SK-N-SH (cell line): ENCODE measurements around the gene ATN1. TPM values are rescaled to one million over a fixed set of nuclear protein-coding genes. Genes with fewer than 3 reads are reported as not detected.

Experiments
- CTCF ChIA-PET: fragments of 300-600, 350-600 bp; formaldehyde crosslinking; extraction: SDS; loops from one replicate; lab custom pipeline; 2021; lab: Yijun Ruan, JAX
- POLR2A ChIA-PET: fragments of 350-600 bp; sonication (Branson Sonifier 250); formaldehyde crosslinking; extraction: SDS; loops from one replicate; lab custom pipeline; 2020; ENCODE audit warnings: antibody characterized with exemption, inconsistent platforms; lab: Yijun Ruan, JAX
- DNase-seq: peaks from one replicate; pipeline ENCODE4 v3.0.0; 2012
- H2AFZ ChIP-seq: fragments of 200-600 bp; sonication (generic); 2 replicates; pipeline ENCODE4 v1.8.1; 2016; ENCODE audit warnings: antibody characterized with exemption, mild to moderate bottlenecking, low read depth
- H3F3A ChIP-seq: fragments of 200-600 bp; sonication (generic); replicated peaks from 2 replicates; pipeline ENCODE3; 2016; ENCODE audit warnings: antibody characterized with exemption, mild to moderate bottlenecking; ENCODE audit not compliant: insufficient read depth
- H3K27ac ChIP-seq, 2 experiments: fragments of 200-500 bp in 1 of 2; fragments of 200-600 bp in 1 of 2; sonication (Bioruptor generic) in 1 of 2; sonication (generic), shearing (Covaris generic) in 1 of 2; 2 replicates each; pipeline versions ENCODE4 v1.5.1 to v1.6.1; 2014 to 2016; ENCODE audit warnings: low read depth in 2 of 2, inconsistent platforms in 1 of 2, low read length in 1 of 2, mild to moderate bottlenecking in 1 of 2, mixed read lengths in 1 of 2
- H3K27me3 ChIP-seq: fragments of 200-600 bp; sonication (generic), shearing (Covaris generic); 2 replicates; pipeline ENCODE4 v1.6.1; 2016; ENCODE audit warnings: mixed run types; ENCODE audit not compliant: insufficient read depth
- H3K36me3 ChIP-seq, 2 experiments: fragments of 200-500 bp in 1 of 2; fragments of 200-600 bp in 1 of 2; sonication (Bioruptor generic) in 1 of 2; sonication (generic) in 1 of 2; replicated peaks in 1 of 2; 2 replicates each; pipeline versions ENCODE3 to v1.5.1; 2014 to 2016; ENCODE audit warnings: low read length in 1 of 2, mild to moderate bottlenecking in 1 of 2; ENCODE audit not compliant: insufficient read depth in 2 of 2, control insufficient read depth in 1 of 2
- H3K4me1 ChIP-seq, 2 experiments: fragments of 200-500 bp in 1 of 2; fragments of 200-600 bp in 1 of 2; sonication (Bioruptor generic) in 1 of 2; sonication (generic), shearing (Covaris generic) in 1 of 2; 2 replicates each; pipeline versions ENCODE4 v1.5.1 to v1.6.1; 2014 to 2016; ENCODE audit warnings: low read depth in 1 of 2, low read length in 1 of 2, mixed run types in 1 of 2; ENCODE audit not compliant: insufficient read depth in 2 of 2, control insufficient read depth in 1 of 2
- H3K4me2 ChIP-seq: fragments of 200-600 bp; sonication (generic), shearing (Covaris generic); 2 replicates; pipeline ENCODE4 v1.6.1; 2017; ENCODE audit warnings: mixed run types
- H3K4me3 ChIP-seq, 2 experiments: fragments of 200-500 bp in 1 of 2; fragments of 200-600 bp in 1 of 2; sonication (Bioruptor generic) in 1 of 2; sonication (generic), shearing (Covaris generic) in 1 of 2; 2 replicates each; pipeline versions ENCODE4 v1.5.1 to v1.8.1; 2014 to 2016; ENCODE audit warnings: low read depth in 2 of 2, inconsistent platforms in 1 of 2, low read length in 1 of 2, mild to moderate bottlenecking in 1 of 2, mixed read lengths in 1 of 2, moderate library complexity in 1 of 2
- H3K79me2 ChIP-seq: fragments of 200-600 bp; sonication (generic); 2 replicates; pipeline ENCODE4 v1.8.1; 2017; ENCODE audit warnings: mild to moderate bottlenecking; ENCODE audit not compliant: insufficient read depth
- H3K9ac ChIP-seq: fragments of 200-600 bp; sonication (generic); 2 replicates; pipeline ENCODE4 v1.6.1; 2017; ENCODE audit warnings: mixed run types
- H3K9me2 ChIP-seq: fragments of 200-600 bp; sonication (generic); 2 replicates; pipeline ENCODE4 v1.6.1; 2017; ENCODE audit warnings: mixed run types
- H3K9me3 ChIP-seq: fragments of 200-600 bp; sonication (generic); 2 replicates; pipeline ENCODE4 v1.6.1; 2017; ENCODE audit warnings: mixed run types, mild to moderate bottlenecking, moderate library complexity
- H4K20me1 ChIP-seq: fragments of 200-600 bp; sonication (generic); 2 replicates; pipeline ENCODE4 v1.6.1; 2017; ENCODE audit warnings: mild to moderate bottlenecking, mixed run types; ENCODE audit not compliant: insufficient read depth
- GATA2 ChIP-seq: sonication (generic); formaldehyde crosslinking; IDR thresholded peaks from 2 replicates; pipeline ENCODE4 v1.5.0; 2020; ENCODE audit warnings: mild to moderate bottlenecking, missing genetic modification reagents
- IRF3 ChIP-seq: fragments of 150-350 bp; IDR thresholded peaks from 2 replicates; pipeline ENCODE4 v1.6.1; 2016; ENCODE audit warnings: mild to moderate bottlenecking, low read depth, low read length
- JUND ChIP-seq: IDR thresholded peaks from 2 replicates; pipeline ENCODE4 v1.4.0; 2012
- NFIC ChIP-seq: IDR thresholded peaks from 2 replicates; pipeline ENCODE4 v1.4.0; 2012; ENCODE audit warnings: borderline replicate concordance
- NRF1 ChIP-seq: IDR thresholded peaks from 2 replicates; pipeline ENCODE4 v1.6.1; 2012; ENCODE audit warnings: low read depth, mild to moderate bottlenecking, low read length
- PBX3 ChIP-seq: IDR thresholded peaks from 2 replicates; pipeline ENCODE4; 2012
- RCOR1 ChIP-seq: fragments of 150-350 bp; IDR thresholded peaks from 2 replicates; pipeline ENCODE4 v1.6.1; 2017; ENCODE audit warnings: antibody characterized with exemption, low read length
- REST ChIP-seq: IDR thresholded peaks from 2 replicates; pipeline ENCODE4 v1.6.1; 2012; ENCODE audit warnings: mild to moderate bottlenecking, low read depth, low read length, moderate library complexity
- RXRA ChIP-seq: IDR thresholded peaks from 2 replicates; pipeline ENCODE4 v1.4.0; 2012; ENCODE audit warnings: low read depth, mild to moderate bottlenecking, borderline replicate concordance
- SMC3 ChIP-seq: IDR thresholded peaks from 2 replicates; pipeline ENCODE4 v1.6.1; 2012; ENCODE audit warnings: low read depth, low read length, improper control_type of control experiment
- TCF12 ChIP-seq: IDR thresholded peaks from 2 replicates; pipeline ENCODE4 v1.4.0; 2012
- TEAD4 ChIP-seq: IDR thresholded peaks from 2 replicates; pipeline ENCODE4 v1.4.0; 2012; ENCODE audit warnings: mild to moderate bottlenecking, borderline replicate concordance; ENCODE audit not compliant: insufficient read depth
- USF2 ChIP-seq: fragments of 150-350 bp; IDR thresholded peaks from 2 replicates; pipeline ENCODE4 v1.6.1; 2017; ENCODE audit warnings: antibody characterized with exemption, low read length, low read depth, borderline replicate concordance
- YY1 ChIP-seq: IDR thresholded peaks from 2 replicates; pipeline ENCODE4 v1.4.0; 2012; ENCODE audit warnings: low read depth, mild to moderate bottlenecking
- WGBS: methylation state at CpG from one replicate; pipeline ENCODE4 v1.1.6; 2017; ENCODE audit warnings: low lambda C conversion rate; 5-methylcytosine and 5-hydroxymethylcytosine counted together
- polyA plus RNA-seq, 3 experiments: library from polyadenylated mRNA; depleted of rRNA; stranded (reverse); fragments of >200 nt; gene quantifications; 2 replicates each; pipeline ENCODE4 v1.2.3, GENCODE V29; 2012

ATN1 gene
- polyA plus RNA-seq, 1 of the 3 experiments (the other 2 are of a cell fraction) = 29.3 TPM

- ChIA-PET CTCF (interaction anchor here (1.6 to 2.4 kb wide), 5 partner anchors 8 to 32 kb away, joined by 4 to 15 read pairs (median 5); partner anchors contain the start of genes C12orf57 and RNU7-1), POLR2A (no interaction called here)
- Histone ChIP-seq H3K9me3 (no peaks in the 10 kb centered on the region), H3K4me2 (no peak overlapping the region), H3K36me3 (no peaks in the 10 kb centered on the region), H3K79me2 (no peaks in the 10 kb centered on the region), H3F3A (no peaks in the 10 kb centered on the region), H3K9ac (no peak overlapping the region), H3K9me2 (no peaks in the 10 kb centered on the region), H4K20me1 (no peaks in the 10 kb centered on the region), H2AFZ (no peak overlapping the region), H3K4me3 (no peak overlapping the region), H3K4me1 (no peaks in the 10 kb centered on the region; a peak in 2 of 4 replicates), H3K27ac (no peak overlapping the region), H3K27me3 (no peaks in the 10 kb centered on the region)
- DNase-seq = peak; percentile 27
- WGBS = 82% methylated on average over 23 of the region's 28 CpGs
- TF ChIP-seq JUND (no peak), GATA2 (CRISPR knock-in tag) (no peak), RXRA (no peak), USF2 (no peak), NRF1 (no peak), YY1 (no peak)
Observed at GRCh38 chr12:6956021-6956727, 28.4 kb downstream of the ATN1 start.

GRCh38 chr12:6957151-6957701 lies 29.5 kb downstream of the ATN1 start:
- H3K9ac ChIP-seq = no peak overlapping the region
- CTCF ChIA-PET = interaction anchor here (1.6 to 8.0 kb wide), 4 partner anchors 7 to 32 kb away, joined by 5 to 62 read pairs (median 10); partner anchors contain the start of genes C12orf57 and RNU7-1
- no peaks in the 10 kb centered on the region for H3K36me3 ChIP-seq
- H2AFZ ChIP-seq = no peak overlapping the region
- TF ChIP-seq IRF3 (no peak), RCOR1 (no peak), SMC3 (no peak), REST (no peak), NFIC (no peak), TEAD4 (no peak), PBX3 (no peak), TCF12 (no peak)
- TF ChIP-seq, all 33 proteins: peak for 0
- DNase-seq = peak; percentile 15
- Histone ChIP-seq H4K20me1 (no peaks in the 10 kb centered on the region), H3K27ac (no peak overlapping the region), H3F3A (no peaks in the 10 kb centered on the region), H3K9me2 (no peaks in the 10 kb centered on the region), H3K4me2 (no peak overlapping the region), H3K4me3 (no peak overlapping the region), H3K9me3 (no peaks in the 10 kb centered on the region), H3K4me1 (peaks cover 0 to 3% of the 10 kb centered on the region in 2 experiments; a peak in 2 of 4 replicates), H3K27me3 (no peaks in the 10 kb centered on the region), H3K79me2 (no peaks in the 10 kb centered on the region)
- WGBS = 77% methylated on average over 20 of the region's 20 CpGs
- POLR2A ChIA-PET = interaction anchor here (1.0 to 1.2 kb wide), 2 partner anchors 9 to 13 kb away, joined by 3 to 5 read pairs; partner anchors contain the start of genes C12orf57 and RNU7-1
